ENCODE measurements around the gene PPP6R1.

DNA sequence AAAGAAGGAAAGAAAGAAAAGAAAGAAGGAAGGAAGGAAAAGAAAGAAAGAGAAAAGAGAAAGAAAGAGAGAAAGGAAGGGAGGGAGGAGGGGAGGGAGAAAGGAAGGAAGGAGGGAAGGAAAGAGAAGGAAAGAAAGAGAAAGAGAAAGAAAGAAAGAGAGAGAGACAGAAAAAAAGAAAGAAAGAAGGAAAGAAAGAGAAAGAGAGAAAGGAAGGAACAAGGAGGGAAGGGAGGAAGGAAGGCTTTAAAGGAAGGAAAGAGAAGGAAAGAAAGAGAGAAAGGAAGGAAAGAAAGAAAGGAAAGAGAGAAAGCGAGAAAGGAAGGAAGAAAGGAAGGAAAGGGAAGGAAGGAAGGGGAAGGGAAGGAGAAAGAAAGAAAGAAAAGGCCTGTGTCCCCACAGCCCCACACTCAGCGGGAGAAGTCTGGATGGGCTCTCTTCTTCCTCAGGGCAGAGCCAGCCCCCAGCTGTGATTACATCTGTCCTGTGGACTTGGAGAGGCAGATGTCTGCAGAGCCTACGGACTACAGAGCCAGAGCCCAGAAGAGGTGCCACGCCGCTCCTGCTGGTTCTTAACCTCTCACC lies 59.1 kb downstream of the PPP6R1 start:
- TF ChIP-seq ATF3 (IDR thresholded peaks at IDR 0.05) (no peak), EZH2 (IDR thresholded peaks at IDR 0.05) (no peak), POLR2AphosphoS5 (IDR thresholded peaks at IDR 0.05; ENCODE audit: low read depth, low read length) (no peak), SRF (IDR thresholded peaks at IDR 0.05; ENCODE audit: low read depth) (no peak), RAD21 (IDR thresholded peaks at IDR 0.05; ENCODE audit: low read depth) (no peak), JUND (IDR thresholded peaks at IDR 0.05) (no peak), ZBTB33 (IDR thresholded peaks at IDR 0.05; ENCODE audit: extremely low read depth, insufficient replicate concordance, low read length) (no peak), POLR2A (IDR thresholded peaks at IDR 0.05; ENCODE audit: borderline replicate concordance, extremely low read depth, insufficient read depth, insufficient read length) (no peak)
- TF ChIP-seq, protein P1, sequence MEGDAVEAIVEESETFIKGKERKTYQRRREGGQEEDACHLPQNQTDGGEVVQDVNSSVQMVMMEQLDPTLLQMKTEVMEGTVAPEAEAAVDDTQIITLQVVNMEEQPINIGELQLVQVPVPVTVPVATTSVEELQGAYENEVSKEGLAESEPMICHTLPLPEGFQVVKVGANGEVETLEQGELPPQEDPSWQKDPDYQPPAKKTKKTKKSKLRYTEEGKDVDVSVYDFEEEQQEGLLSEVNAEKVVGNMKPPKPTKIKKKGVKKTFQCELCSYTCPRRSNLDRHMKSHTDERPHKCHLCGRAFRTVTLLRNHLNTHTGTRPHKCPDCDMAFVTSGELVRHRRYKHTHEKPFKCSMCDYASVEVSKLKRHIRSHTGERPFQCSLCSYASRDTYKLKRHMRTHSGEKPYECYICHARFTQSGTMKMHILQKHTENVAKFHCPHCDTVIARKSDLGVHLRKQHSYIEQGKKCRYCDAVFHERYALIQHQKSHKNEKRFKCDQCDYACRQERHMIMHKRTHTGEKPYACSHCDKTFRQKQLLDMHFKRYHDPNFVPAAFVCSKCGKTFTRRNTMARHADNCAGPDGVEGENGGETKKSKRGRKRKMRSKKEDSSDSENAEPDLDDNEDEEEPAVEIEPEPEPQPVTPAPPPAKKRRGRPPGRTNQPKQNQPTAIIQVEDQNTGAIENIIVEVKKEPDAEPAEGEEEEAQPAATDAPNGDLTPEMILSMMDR (IDR thresholded peaks at IDR 0.05 in 2 of 3, conservative IDR thresholded peaks at IDR 0.05 in 1 of 3; ENCODE audit: borderline replicate concordance in 1 of 3, insufficient read depth in 1 of 3, low read depth in 2 of 3, low read length in 2 of 3) = no peak
- TF ChIP-seq, protein P2, sequence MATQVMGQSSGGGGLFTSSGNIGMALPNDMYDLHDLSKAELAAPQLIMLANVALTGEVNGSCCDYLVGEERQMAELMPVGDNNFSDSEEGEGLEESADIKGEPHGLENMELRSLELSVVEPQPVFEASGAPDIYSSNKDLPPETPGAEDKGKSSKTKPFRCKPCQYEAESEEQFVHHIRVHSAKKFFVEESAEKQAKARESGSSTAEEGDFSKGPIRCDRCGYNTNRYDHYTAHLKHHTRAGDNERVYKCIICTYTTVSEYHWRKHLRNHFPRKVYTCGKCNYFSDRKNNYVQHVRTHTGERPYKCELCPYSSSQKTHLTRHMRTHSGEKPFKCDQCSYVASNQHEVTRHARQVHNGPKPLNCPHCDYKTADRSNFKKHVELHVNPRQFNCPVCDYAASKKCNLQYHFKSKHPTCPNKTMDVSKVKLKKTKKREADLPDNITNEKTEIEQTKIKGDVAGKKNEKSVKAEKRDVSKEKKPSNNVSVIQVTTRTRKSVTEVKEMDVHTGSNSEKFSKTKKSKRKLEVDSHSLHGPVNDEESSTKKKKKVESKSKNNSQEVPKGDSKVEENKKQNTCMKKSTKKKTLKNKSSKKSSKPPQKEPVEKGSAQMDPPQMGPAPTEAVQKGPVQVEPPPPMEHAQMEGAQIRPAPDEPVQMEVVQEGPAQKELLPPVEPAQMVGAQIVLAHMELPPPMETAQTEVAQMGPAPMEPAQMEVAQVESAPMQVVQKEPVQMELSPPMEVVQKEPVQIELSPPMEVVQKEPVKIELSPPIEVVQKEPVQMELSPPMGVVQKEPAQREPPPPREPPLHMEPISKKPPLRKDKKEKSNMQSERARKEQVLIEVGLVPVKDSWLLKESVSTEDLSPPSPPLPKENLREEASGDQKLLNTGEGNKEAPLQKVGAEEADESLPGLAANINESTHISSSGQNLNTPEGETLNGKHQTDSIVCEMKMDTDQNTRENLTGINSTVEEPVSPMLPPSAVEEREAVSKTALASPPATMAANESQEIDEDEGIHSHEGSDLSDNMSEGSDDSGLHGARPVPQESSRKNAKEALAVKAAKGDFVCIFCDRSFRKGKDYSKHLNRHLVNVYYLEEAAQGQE (IDR thresholded peaks at IDR 0.05; ENCODE audit: low read depth) = no peak
